ENCODE measurements around the gene EIF5.
A peak's percentile ranks its signal among the peaks of the same experiment; 100 is the strongest.

Gene EIF5

GRCh38 chr14:103374121-103374520, 40.1 kb downstream of the EIF5 start:
- DNase-seq, result no peak

GRCh38 chr14:103377522-103378037, 43.5 kb downstream of the EIF5 start:
- no peak for DNase-seq

- no peak for DNase-seq
Observed at GRCh38 chr14:103378038-103378854, 44.2 kb downstream of the EIF5 start.

- DNase-seq, result no peak
Observed at GRCh38 chr14:103380719-103381377, 46.8 kb downstream of the EIF5 start.

- DNase-seq, result no peak
Observed at GRCh38 chr14:103382376-103382775, 48.3 kb downstream of the EIF5 start.

- no peak for DNase-seq
Observed at GRCh38 chr14:103384450-103385151, 50.6 kb downstream of the EIF5 start.

- DNase-seq, result peak; percentile 99
Observed at GRCh38 chr14:103385152-103385928, 51.3 kb downstream of the EIF5 start, which contains the start of gene MARK3. Gene MARK3 (plus strand): TSS chr14:103385415. CDS start chr14:103386030, 615 bp downstream.

GRCh38 chr14:103385929-103386712, 52.1 kb downstream of the EIF5 start:
- DNase-seq, result peak; percentile 81

- no peak for DNase-seq
Observed at GRCh38 chr14:103386713-103387329, 52.8 kb downstream of the EIF5 start.

GRCh38 chr14:103388664-103389063, 54.6 kb downstream of the EIF5 start:
- DNase-seq, result no peak

- no peak for DNase-seq
Observed at GRCh38 chr14:103390605-103391004, 56.6 kb downstream of the EIF5 start.

GRCh38 chr14:103391048-103391447, 57.0 kb downstream of the EIF5 start:
- peak; percentile 75 for DNase-seq

GRCh38 chr14:103392106-103392505, 58.1 kb downstream of the EIF5 start:
- DNase-seq, result no peak

GRCh38 chr14:103392572-103392971, 58.5 kb downstream of the EIF5 start:
- no peak for DNase-seq

GRCh38 chr14:103393070-103393469, 59.0 kb downstream of the EIF5 start:
- no peak for DNase-seq

- DNase-seq, result no peak
Observed at GRCh38 chr14:103393676-103394626, 59.9 kb downstream of the EIF5 start.

Measured in activated effector memory CD4-positive, alpha-beta T cell treated with anti-CD3 and anti-CD28 coated beads, Interleukin-2, amount 50 U/mL, for 16 hours (primary cell).